Uterus (tissue), 4 donors: ENCODE data around the gene MGRN1. TPM values are rescaled to one million over a fixed set of nuclear protein-coding genes. Genes with fewer than 3 reads are reported as not detected.

ENCODE experiments used
- DNase-seq, 2 donors: peaks; one replicate each; pipeline ENCODE4 v3.0.0-alpha.2; 2019 to 2020
- H3K27ac ChIP-seq, 2 donors: fragments of 200-600 bp; sonication (generic); 1 replicate in 1 of 2; 2 replicates in 1 of 2; pipeline ENCODE4 v1.5.1; 2016 to 2018
- H3K27me3 ChIP-seq, 2 donors: fragments of 200-600 bp; sonication (generic); one replicate each; pipeline ENCODE4 v1.5.1; 2018 to 2019; ENCODE audit warnings: control low read depth in 1 of 2
- H3K36me3 ChIP-seq, 2 donors: fragments of 200-600 bp; sonication (generic); one replicate each; pipeline ENCODE4 v1.5.1; 2019; ENCODE audit warnings: control low read depth in 1 of 2
- H3K4me1 ChIP-seq, 2 donors: fragments of 200-600 bp; sonication (generic); one replicate each; pipeline ENCODE4 v1.5.1; 2018 to 2019; ENCODE audit warnings: control low read depth in 1 of 2
- H3K4me3 ChIP-seq, 2 donors: fragments of 200-600 bp; sonication (generic); 1 replicate in 1 of 2; 2 replicates in 1 of 2; pipeline ENCODE4 v1.5.1; 2018 to 2019; ENCODE audit warnings: mild to moderate bottlenecking in 1 of 2
- H3K9me3 ChIP-seq, 2 donors: fragments of 200-600 bp; sonication (generic); one replicate each; pipeline ENCODE4 v1.5.1; 2019; ENCODE audit warnings: control low read depth in 1 of 2
- POLR2A ChIP-seq, 2 donors: fragments of 450-650 bp; IDR thresholded peaks; one replicate each; pipeline ENCODE4 v1.6.1; 2016; ENCODE audit warnings: antibody characterized with exemption in 2 of 2, mild to moderate bottlenecking in 1 of 2, moderate library complexity in 1 of 2
- intact Hi-C: fragments of 100-400 bp; cut with DNase I; formaldehyde crosslinking; loops from one replicate; pipeline ENCODE4 v1.15.1; 2023; ENCODE audit warnings: low total_unique reads
- total RNA-seq, 4 donors: library from RNA; depleted of rRNA in 3 of 4; stranded (reverse); fragments of >200 nt in 3 of 4; gene quantifications; one replicate each; pipeline versions ENCODE4 v1.1.0 to v1.2.4, GENCODE V29; 2014 to 2023
- TF ChIP-seq, protein P1 (sequence below), 4 experiments: fragments of 200-600 bp in 2 of 4; fragments of 450-650 bp in 2 of 4; sonication (generic) in 2 of 4; IDR thresholded peaks; one replicate each; pipeline ENCODE4 v1.5.1; 2016 to 2019; ENCODE audit warnings: antibody characterized with exemption in 4 of 4, mild to moderate bottlenecking in 2 of 4, moderate library complexity in 1 of 4
- donor health status: DM: yes; HTN: yes; CAD: no.

The MGRN1 gene
- total RNA-seq, 4 donors from 2014 or later = 19.0 to 107 (median 68.6) TPM

- Histone ChIP-seq H3K36me3 (no peaks in the 10 kb centered on the region), H3K9me3 (no peaks in the 10 kb centered on the region), H3K27ac (peak overlapping the region in 1 of 2 donors; percentile 12), H3K27me3 (no peaks in the 10 kb centered on the region), H3K4me1 (no peaks in the 10 kb centered on the region), H3K4me3 (no peak overlapping the region)
- peak in 1 of 2 donors; percentile 59 for DNase-seq
- TF ChIP-seq, protein P1, sequence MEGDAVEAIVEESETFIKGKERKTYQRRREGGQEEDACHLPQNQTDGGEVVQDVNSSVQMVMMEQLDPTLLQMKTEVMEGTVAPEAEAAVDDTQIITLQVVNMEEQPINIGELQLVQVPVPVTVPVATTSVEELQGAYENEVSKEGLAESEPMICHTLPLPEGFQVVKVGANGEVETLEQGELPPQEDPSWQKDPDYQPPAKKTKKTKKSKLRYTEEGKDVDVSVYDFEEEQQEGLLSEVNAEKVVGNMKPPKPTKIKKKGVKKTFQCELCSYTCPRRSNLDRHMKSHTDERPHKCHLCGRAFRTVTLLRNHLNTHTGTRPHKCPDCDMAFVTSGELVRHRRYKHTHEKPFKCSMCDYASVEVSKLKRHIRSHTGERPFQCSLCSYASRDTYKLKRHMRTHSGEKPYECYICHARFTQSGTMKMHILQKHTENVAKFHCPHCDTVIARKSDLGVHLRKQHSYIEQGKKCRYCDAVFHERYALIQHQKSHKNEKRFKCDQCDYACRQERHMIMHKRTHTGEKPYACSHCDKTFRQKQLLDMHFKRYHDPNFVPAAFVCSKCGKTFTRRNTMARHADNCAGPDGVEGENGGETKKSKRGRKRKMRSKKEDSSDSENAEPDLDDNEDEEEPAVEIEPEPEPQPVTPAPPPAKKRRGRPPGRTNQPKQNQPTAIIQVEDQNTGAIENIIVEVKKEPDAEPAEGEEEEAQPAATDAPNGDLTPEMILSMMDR (IDR thresholded peaks at IDR 0.05) = peak in 2 of 4 experiments; percentile 30 to 32
- TF ChIP-seq POLR2A (IDR thresholded peaks at IDR 0.05) = no peak
- intact Hi-C loops = no loop called here
Observed at GRCh38 chr16:4682616-4683254, 58.1 kb downstream of the MGRN1 start.

DNA sequence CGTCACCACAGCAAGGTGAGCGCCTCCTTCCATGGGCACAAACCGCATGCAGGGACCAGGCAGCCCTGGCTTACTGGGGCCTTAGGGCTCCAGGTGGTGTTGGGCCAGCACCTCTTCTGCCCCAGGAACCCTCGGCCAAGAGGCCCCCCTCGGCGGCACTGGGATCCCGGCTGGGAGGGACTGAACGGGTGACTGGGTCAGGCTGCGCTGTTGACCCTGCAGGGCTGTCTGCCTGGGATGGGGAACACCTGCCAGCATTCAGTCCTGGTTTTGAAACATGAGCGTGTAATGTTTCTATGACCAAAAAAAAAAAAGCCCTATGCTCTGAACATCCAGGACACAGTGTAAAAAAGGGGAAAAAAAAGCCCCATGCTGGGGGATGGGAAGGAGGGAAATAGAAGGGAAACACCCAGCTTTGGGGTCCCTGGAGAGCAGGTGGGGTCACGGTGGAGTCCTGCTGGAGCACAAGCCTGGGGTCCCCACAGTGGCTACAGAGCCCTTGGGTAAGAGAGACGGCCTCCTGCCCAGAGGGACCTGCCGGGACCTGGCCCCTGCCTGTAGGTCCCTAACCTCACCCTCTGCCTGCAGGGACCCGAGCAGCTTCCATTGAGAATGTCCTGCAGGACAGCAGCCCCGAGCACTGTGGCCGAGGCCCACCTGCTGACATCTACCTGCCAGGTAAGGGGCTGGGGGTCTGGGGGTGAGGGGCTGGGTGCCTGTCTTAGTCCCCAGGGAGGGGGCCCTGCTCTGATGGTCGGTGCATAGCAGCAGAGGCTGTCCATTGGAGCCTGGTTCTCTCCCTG, 58.8 kb downstream of the MGRN1 start:
- no peak overlapping the region for H3K4me3 ChIP-seq
- no peaks in the 10 kb centered on the region for H3K4me1 ChIP-seq
- no peaks in the 10 kb centered on the region for H3K9me3 ChIP-seq
- H3K27me3 ChIP-seq = no peaks in the 10 kb centered on the region
- TF ChIP-seq POLR2A (IDR thresholded peaks at IDR 0.05) = no peak
- TF ChIP-seq, protein P1 (IDR thresholded peaks at IDR 0.05) = no peak
- no peak for DNase-seq
- no peaks in the 10 kb centered on the region for H3K36me3 ChIP-seq
- intact Hi-C loops = no loop called here
- H3K27ac ChIP-seq = peak overlapping the region in 1 of 2 donors; percentile 12

DNA sequence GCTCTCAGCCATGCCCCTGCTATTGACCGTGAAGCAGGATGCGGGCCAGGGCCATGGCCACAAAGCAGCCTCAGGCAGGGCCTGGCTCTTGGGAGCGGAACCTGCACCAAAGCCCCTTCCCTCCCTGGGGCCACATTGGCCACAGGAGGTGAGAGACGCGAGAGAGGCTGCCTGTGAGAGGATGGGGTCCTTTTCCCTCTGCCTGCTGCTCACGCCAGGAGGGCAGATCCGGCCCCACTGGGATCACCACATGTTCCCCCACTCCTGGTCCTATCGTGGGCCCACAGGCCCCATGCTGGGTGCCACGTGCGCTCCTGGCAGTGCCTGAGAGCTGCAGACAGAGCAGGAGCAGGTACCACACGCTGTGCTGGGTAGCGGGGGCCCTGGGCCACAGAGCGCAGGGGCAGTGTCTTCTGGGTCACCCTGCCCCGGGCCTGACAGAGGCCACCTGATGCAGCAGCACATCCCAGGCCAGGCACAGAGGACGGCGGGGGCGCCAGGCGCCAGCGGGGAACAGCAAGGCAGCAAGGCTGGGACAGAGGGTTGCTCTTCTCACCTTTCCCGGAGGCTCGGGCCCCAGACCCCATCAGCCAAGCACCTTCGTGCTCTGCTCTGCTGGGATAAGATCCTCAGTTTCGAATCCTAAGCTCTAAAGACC, 59.6 kb downstream of the MGRN1 start:
- no peaks in the 10 kb centered on the region for H3K4me1 ChIP-seq
- no peaks in the 10 kb centered on the region for H3K36me3 ChIP-seq
- H3K4me3 ChIP-seq = no peak overlapping the region
- H3K9me3 ChIP-seq = no peaks in the 10 kb centered on the region
- intact Hi-C loops = no loop called here
- DNase-seq = no peak
- no peak for TF ChIP-seq POLR2A (IDR thresholded peaks at IDR 0.05)
- H3K27ac ChIP-seq = no peak overlapping the region
- H3K27me3 ChIP-seq = no peaks in the 10 kb centered on the region

DNA sequence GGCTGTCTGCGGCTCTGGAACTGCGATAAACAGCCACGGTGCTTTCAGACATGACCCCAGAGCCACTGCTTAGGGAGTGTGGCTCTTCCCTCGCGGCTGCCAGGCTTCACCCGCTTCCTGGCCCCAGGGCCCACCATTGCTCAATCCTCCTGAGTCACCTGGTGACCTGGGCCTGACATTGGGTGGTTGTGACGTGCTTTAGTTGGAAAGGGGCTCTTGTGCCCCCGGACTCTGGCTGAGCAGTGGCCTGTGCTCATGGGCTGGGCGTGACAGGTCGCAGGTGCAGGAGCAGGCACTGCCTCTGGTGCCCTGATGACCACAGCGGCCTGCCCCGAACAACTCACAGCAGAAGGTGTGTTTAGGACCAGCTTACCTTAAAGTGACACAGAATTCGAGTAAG, 60.1 kb downstream of the MGRN1 start:
- Histone ChIP-seq H3K4me1 (no peaks in the 10 kb centered on the region), H3K27ac (no peak overlapping the region), H3K9me3 (no peaks in the 10 kb centered on the region), H3K4me3 (no peak overlapping the region), H3K36me3 (no peaks in the 10 kb centered on the region), H3K27me3 (no peaks in the 10 kb centered on the region)
- no peak for DNase-seq
- intact Hi-C loops = no loop called here
- no peak for TF ChIP-seq POLR2A (IDR thresholded peaks at IDR 0.05)
- TF ChIP-seq, protein P1 (IDR thresholded peaks at IDR 0.05) = no peak

GRCh38 chr16:4685292-4685691, 60.7 kb downstream of the MGRN1 start:
- TF ChIP-seq, protein P1 (IDR thresholded peaks at IDR 0.05) = no peak
- no peak for TF ChIP-seq POLR2A (IDR thresholded peaks at IDR 0.05)
- no peaks in the 10 kb centered on the region for H3K4me1 ChIP-seq
- no peak overlapping the region for H3K27ac ChIP-seq
- H3K4me3 ChIP-seq = no peak overlapping the region
- no peaks in the 10 kb centered on the region for H3K9me3 ChIP-seq
- H3K36me3 ChIP-seq = no peaks in the 10 kb centered on the region
- no peaks in the 10 kb centered on the region for H3K27me3 ChIP-seq
- intact Hi-C loops = no loop called here
- no peak for DNase-seq
